GM10847 (cell line): ENCODE results near the gene LSM12.
A peak's percentile ranks its signal among the peaks of the same experiment; 100 is the strongest.

Experiments used
- POLR2A ChIP-seq: IDR thresholded peaks from 2 replicates; pipeline ENCODE4 v1.6.1; 2011; ENCODE audit not compliant: insufficient read length; ENCODE audit errors: extremely low read depth

Gene LSM12

DNA sequence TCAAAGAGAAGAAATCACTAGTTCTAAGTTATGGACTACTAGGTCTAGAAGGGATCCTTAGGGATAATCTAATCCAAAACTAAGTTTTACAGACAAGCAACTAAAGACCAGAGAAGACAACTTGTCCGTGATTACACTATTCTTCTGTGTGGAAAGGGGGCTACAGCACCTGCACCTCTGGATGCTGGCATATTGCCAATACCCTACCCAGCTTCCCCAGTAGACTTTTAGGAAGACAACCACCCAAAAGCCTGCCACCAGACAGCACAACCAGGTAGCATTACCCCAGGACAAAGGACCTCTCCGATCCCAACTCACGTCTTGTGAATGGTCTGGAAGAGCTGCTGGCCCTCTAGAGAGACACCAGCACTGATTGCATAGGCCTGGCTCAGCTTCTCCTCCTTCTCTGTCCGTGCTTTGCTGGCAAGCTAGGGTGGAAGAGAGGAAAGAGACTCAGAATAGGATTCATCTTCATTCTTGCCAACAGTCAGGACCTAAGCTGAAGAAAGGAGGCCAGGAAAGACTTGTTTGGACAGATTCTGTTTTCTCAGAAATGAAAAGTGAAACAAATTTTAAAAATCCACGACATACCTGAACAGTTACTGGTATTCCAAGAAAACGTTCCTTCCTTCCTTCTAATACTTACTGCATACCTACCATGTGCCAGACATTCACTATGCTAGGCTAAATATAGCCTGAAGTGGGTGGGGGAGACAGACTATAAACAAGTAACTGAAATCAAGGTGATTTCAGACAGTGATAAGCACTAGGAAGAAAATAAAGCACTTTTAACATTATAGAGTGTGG is 26.4 kb downstream of the LSM12 start:
- no peak for TF ChIP-seq POLR2A

DNA sequence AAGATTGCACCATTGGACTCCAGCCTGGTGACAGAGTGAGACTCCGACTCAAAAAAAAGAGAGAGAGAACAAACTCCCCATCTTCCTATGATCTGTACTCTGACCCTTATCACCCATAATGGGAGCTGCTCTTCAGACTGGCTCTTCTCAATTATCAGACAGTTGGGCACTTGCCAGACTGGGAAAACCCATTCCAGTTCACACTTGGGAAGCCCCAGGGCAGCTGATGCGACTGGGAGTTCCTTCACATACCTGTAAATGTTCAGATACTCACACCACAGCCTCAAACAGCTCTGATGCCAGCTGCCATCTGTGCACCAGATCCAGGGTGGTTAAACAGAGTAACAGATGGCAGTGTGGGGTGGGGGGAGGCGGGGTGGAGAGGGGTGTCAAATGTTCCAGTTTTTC is 27.9 kb downstream of the LSM12 start:
- TF ChIP-seq POLR2A: no peak

DNA sequence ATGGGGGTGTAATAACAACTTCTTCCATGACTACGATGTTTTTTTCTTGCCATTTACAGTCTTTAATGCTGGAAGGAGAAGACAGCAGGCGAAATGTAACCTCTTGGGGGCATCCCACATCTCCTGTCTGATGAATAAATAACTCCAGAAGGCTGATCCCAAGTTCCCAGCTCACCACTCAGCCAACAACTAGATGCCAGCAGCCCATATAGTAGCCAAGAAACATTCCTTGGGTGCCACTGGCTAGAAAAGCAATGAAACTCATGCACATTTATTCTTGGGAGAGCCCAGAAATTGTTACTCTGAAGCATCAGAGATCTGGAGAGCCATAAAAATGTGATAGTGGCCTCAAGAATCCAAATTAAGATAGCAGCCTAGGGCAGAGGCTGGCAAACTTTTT is 29.0 kb downstream of the LSM12 start:
- TF ChIP-seq POLR2A: no peak

DNA sequence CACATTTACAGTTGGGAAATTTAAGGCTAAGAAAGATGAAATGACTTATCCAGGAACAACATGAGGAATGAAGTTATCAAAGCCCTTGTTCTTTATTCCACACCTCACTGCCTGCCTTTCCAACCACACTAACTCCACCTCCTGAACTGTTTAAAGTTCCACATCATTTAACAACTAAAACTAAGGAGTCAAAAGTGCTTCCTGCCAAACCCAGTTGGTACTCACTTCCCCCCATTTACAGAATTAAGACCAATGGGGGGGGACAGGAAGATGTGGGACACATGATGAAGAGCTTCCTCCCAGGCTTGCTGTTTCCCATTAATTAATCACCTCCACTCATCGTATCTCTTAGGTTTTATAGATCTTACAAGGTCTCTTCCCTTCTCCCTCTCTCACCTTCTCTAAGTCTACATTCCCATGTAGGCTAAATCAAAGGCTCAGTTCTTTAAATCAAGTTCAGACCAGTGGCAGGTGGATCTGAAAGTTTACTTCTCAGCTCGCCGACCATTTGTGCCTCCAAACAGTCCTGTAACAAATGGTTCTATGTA is 32.5 kb downstream of the LSM12 start:
- TF ChIP-seq POLR2A: no peak

DNA sequence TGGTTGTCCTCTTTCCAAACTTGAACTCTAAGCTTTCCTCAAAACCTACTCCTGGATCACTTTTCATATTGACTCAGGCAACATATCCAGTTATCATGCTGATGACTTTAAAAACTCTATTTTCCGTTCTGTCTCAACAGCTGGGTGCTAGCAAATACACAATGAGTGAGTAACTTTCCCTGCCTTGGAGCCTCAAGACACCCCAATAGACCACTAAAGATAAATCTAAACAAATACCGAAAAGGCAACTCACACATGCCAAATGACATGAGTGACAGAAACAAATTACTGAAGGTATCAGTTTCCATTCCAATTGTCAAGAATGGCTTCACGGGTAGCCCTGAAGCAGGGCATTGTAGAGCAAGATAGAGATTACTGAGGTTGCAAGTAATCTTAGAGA is 36.0 kb downstream of the LSM12 start:
- TF ChIP-seq POLR2A: no peak

DNA sequence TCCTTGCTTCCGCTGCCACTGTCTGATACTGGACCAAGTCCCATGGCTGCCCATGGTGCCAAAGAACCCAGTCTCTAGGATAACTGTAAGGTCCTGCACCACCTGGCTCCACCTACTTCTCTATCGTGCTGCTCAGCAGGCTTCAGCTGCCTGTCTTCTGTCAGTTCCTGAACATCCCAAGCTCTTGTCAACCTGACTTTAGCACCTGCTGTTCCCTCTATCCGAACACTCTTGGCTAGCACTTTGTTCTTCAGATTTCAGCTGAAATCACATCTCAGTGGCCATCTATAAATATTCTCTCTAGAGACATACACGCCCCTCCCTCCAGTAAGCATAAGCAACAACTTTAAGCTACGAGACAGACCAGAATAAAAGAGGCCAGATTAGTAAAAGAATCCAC is 36.7 kb downstream of the LSM12 start:
- no peak for TF ChIP-seq POLR2A

DNA sequence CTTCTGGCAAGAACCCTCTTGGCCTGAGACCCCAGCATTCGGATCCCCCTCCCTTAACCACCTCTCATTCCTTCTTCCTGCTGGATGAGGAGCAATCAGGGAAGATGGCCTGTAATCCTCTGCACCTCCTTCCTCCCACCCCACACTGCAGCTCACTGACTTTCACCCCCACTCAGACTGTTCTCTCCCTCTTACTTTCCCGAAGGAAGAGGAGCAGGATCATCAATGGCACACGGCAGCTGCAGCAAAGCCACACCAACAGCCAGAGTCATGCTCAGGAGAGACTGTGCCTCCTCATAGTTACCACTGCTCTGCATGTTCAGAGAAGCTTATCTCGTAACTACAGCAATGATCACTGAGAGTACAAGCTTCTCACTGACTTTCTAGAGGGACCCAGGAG is 41.6 kb downstream of the LSM12 start:
- TF ChIP-seq POLR2A: no peak

DNA sequence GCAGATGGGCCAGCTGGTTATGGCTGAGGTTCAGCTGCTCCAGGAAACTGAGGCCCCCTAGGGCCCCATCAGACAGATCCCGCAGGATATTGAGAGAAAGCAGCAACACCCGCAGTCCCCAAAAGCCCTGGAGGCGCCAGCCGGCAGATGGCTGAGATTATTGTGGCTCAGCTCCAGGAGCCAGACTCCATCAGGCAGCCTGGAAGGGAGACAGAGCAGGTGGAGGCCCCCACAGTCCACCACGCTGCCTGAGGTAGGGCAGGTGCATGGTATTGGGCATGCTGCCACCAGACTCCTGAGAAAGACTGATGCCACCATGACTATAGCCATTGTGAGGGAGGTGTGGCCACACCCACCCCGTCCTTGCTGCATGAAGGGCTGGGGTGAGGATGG is 42.2 kb downstream of the LSM12 start:
- TF ChIP-seq POLR2A: no peak

DNA sequence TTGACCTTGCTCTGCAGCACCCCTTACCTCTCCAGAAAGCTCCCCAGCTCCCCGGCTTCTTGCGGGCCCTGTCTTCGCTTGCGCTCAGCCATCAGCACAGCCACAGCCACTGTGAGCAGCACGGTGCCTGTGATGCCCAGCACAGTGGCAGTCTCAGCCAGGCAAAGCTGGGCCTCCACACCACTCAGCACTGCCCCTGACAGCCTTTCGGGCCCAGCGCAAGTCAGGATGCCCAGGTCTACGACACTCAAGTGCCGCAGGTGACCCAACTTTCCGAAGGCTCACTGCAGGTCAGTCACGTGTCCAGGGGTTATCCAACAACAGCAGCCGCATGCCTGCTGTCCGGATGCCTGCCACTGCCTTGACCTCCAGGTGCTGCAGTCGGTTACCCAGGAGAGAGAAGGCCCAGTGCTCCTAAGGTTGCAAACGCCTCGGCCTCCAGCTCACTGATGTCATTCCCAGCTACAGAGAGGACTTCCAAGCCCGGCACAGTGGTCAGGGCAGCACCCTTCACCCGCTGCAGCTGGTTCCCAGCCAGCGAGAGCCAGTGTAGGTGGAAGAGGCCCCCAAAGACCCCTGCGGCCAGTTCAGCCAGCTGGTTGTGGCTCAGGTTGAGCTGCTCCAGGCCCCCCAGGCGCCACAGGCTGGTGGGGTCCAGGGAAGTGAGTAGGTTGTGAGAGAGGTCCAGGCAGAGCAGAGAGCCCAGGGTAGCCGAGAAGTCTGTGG is 42.8 kb downstream of the LSM12 start:
- TF ChIP-seq POLR2A: no peak

DNA sequence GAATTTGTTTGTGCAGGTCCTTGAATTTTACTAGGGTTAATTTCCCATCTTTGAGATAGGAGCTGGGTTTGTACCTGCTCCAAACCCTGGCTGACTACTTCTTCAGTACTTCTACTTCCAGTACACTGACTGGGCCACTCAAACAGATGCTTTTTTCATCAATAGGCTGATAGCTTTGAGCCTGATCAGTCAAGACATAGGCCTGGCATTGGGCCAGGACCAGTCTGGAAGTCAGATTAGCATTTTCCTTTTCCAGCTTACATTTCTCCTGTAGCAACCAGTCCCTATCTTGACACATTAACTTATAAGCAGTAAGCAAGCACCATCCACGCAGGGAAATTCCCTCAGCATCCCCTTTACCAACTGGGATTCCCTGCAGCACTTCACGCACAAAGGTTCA is 44.2 kb downstream of the LSM12 start:
- TF ChIP-seq POLR2A: no peak

DNA sequence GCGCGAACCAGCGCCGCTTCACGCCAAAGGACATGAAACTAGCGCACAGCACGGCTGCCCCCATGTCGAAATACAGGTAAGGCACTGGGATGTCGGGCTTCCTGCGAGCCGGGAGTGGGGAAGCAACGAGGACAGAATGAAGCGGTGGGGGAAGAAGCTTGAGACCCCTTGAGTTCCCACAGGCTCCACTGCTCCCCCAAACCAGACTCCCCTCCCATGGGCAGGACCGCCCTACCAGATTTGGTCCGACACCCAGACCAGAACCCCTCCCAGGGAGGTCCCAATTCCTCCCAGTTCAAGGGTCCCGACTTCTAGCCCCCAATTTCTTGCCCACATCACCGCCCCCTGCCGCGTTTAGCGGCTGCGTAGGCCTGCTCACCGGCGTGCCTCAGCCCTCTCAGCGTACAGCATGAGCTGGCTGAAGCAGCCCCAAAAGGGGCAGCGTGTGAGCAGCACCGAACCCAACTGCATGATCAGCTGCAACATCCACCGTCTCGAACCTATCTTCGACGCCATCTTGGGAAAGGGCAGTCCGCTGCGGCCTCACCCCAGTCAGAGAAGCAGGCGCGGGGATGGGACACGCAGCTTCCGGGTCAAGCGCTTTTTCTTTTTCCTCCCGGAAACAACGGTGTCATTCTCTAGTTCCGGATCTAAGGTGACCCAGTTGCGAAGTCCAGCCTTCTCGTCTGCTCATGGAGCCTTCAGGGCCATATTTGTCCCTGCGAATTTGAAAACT is 51.9 kb downstream of the LSM12 start, which contains the start of gene TMEM101:
TSS of gene TMEM101 (minus strand) at position 527 of the 736 bp plus-strand sequence. CDS start at position 516, 11 bp downstream.
- peak; percentile 58 for TF ChIP-seq POLR2A

DNA sequence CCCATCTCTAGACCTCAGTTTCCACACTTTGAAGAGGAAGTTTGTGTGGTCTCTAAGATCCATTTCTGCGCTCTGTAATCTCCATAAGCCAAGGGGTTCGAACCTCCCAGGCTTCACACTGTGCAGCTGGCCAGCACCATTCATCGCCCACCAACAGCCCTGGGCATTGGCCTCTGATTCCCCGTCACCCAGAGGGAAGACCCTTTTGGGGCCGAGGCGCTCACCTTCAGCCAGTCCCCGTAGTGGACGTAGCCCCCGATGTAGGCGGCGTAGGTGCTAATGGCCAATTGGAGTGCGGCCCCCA is 52.4 kb downstream of the LSM12 start:
- TF ChIP-seq POLR2A: no peak

DNA sequence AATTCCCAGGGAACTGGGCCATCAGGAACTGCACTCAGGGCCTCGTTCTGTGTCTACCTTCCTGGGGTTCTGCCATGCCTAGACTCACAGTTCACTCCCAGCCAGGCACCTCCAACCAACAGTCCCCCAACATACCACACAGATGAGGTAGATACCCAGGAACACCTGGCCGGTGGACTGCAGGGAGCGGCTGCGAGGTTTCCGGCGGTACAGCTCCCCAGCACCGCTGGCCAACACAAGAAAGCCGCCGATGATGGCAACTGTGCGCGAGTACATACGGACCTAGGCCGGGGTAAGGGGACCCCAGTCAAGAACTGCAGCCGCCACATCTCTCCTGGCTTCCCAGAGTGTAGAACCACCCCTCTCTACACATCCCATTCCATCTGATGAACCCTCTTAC is 53.6 kb downstream of the LSM12 start:
- no peak for TF ChIP-seq POLR2A

DNA sequence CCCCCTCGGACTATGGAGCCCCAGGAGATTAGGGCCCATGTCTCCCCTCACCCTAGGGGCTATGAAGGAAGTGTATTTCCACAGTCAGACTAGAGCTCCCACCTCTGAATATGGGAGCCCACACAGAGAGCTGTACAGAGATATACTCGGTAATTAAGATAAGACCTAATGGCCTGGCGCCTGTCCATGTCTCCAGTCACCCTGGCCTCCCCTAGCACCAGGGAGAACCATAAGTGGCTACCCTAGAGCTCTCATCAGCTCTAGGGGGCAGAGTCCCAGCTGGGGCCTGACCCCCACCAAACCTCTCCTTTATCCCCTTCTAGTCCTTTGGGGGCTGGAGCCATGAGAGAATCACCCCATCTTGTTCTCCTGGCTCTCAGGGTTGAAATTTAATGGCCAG is 54.1 kb downstream of the LSM12 start:
- no peak for TF ChIP-seq POLR2A

DNA sequence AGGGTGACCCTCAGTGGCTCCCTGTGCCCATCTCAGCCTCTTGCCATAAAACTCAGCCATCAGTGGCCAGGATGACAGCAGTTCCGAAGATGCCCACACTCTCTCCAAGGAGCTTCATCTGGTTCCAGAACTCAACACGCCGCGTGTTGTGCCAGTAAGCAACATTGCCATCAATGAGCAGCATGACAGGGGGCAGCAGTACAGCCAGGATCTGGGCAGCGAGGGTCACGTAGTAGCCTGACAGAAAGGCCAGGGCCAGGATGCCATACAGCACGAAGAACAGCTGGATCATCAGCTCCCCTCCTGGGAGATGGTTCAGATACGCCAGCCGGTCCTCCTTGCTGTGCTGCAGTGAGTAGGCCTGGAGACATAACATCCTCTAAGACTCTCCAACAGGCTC is 54.6 kb downstream of the LSM12 start:
- no peak for TF ChIP-seq POLR2A
